CD4-positive, alpha-beta T cell treated with Interleukin-6 at 100 ng/mL for 8 hours (primary cell): ENCODE results near the gene EFNB2.

Experiments used
- DNase-seq: peaks from one replicate; pipeline ENCODE4 v3.0.0-alpha.2; 2020; ENCODE audit warnings: mixed read lengths, low spot score

EFNB2 gene

DNA sequence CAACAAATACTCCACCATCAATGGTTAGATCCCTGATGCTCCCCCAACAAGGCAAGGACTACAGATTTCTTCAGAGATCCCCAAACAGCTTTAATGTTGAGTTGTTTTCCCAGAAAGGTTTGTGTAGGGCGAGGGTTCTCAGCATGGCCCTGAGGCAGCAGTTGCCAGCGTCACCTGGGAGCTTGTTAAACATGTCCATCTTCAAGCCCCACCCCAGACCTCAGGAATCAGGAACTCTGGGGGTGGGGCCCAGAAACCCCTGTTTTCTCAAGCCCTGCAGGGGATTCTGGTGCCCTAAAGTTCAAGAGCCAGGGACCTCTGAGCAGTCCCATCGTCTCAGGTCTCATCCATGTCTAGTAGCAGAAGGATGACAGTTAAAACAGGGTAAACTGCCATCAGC is 9.6 kb downstream of the EFNB2 start:
- no peak for DNase-seq

DNA sequence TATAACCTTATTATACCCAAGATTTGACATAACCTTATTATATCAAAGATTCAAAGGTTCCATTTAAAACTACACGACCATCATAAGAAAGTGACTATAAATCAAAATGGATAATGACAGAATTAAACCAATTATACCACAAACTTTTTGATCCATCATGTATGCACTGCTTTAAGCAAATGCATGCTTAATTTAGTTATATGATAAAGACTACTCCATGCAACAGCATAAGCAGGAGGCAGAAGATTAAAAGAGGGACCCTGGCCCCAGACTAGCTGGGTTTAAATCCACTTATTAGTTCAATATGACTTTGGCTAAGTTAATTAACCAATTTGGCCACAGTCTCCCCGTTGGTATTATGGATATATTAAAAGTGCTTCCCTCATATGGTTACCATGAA is 11.4 kb downstream of the EFNB2 start:
- no peak for DNase-seq

DNA sequence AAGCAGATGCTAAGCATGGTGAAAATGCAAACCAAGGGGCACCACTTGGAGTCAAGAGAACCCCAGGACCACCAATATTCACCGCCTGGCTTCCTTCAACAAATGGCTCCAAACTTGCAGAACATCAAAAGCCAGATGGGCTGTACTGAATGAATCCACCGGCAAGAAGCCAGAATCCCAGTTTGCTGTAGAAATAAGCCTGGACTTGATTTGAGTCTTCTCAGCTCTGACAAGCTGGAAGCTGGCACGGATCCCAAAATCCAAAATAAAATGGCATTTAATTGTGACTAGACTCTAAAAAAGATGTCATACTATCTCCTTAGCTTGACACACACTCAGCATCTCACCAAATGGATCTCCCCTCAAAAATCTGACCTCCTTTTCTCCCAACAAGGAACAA is 11.9 kb downstream of the EFNB2 start:
- DNase-seq: no peak

DNA sequence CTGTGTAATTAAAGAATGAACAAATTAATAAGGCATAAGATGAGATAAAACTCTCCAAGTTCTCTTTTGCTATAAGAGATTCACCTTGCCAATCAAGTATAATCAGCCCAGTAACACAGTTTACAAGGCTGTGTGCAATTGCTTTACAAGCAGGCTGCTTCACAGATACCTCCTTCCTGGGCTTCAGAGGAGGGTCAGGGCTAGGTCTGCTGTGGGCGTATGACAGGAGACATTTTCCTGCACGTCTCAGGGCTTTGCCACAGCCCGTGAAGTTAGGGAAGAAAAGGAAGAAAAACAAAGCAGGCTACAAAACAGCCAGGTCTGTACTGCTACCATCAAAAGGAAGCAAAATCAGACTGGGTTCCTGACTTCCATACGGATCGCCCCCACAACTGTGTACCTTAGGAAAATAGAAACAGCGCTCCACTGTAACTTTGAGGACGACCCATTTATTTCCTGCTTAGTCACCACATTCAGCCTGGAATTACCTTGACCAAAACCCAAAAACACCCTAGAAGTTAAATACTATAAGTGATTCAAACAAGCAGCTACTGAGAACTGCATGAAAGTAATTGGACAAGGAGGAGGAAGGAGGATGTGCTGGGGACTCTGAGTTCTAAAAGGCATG is 12.4 kb downstream of the EFNB2 start:
- no peak for DNase-seq

GRCh38 chr13:106522112-106522705 is 13.3 kb downstream of the EFNB2 start:
- no peak for DNase-seq

DNA sequence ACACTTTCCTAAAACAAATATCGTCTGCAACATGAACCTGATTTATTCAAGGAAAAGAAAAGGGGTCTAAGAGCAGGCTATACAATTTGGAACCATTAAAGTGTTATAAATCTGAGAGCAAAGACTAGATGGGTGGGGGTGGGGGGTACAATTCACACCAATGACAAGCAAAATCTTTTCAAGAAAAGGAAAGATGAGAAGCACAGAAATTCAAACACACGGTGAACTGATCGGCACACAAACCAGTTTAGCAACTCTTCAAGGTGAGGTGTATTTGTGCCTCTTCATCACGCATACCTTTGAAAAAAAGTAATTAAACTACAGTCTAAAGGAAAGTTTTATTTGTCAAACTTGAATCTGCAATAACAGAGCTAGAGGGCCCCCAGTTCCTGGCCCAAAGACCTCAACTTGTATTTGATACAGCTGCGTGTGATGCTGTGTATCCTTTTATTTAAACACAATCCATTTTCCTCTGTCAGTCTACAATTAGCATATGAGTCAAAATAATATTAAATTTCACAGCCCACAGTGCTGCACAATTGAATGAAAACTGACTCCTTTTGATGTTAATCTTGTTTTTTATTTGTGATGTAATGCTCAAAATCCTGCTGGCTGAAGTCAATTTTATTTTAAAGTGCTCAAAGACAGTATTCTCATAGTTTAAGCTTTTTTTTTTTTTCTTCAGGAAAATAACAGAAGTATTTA is 14.2 kb downstream of the EFNB2 start:
- DNase-seq: no peak

DNA sequence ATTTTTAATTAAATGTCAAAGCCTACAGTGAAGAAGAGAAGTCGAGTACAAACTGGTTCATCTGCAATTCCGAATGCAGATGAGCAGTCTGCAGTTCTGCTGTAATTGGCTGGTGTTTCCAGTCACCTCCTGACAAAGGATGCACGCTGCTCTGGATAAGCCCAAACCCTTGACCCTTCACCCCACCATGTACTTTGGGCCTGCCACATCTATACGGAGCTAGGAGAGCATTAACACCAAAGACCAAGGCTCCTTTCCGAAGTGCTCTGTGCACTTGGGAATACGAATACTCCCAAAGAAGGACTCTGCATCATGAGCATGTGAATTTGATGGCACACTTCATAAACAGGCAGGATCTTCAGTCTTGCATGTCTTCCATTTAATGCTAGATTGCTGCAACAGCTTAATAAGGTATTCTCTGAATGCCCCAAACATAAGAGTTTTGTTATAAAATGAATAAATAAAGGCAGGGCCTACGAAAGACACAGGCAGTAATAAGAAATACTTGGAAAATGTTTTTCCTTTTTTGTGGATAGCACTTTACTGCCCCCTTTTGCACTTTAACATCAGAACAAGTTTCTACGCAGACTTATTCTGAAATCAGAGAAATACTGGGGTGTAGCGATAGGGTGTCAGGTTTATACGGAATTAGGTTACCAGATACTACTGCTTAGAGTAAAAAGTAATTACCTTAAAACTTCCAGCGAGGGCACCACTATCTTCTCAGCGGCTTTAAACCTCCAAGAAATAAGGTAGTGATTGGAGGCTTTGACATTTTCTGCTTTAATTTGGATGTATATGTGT is 15.0 kb downstream of the EFNB2 start:
- DNase-seq: no peak

DNA sequence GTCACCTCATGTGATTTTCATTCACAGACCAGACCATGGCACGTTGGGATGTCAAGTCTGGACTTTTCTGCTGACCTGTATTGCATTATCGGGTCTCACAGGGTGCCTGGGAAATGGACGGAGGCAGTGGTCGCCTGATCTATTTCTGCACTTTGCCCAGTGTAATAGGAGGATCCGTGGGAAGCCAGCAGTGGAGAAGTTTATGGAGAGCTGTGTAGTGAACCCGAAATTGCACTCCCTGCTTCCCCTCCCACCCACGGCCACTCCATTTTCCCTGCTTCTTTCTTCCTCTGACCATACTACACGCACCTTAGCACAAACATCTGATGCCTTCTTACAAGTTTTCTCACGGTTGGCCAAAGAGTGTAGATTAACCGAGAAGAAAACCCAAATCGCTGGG is 16.9 kb downstream of the EFNB2 start:
- no peak for DNase-seq

- no peak for DNase-seq
These were observed 18.2 kb downstream of the EFNB2 start for GRCh38 chr13:106517109-106517847.

DNA sequence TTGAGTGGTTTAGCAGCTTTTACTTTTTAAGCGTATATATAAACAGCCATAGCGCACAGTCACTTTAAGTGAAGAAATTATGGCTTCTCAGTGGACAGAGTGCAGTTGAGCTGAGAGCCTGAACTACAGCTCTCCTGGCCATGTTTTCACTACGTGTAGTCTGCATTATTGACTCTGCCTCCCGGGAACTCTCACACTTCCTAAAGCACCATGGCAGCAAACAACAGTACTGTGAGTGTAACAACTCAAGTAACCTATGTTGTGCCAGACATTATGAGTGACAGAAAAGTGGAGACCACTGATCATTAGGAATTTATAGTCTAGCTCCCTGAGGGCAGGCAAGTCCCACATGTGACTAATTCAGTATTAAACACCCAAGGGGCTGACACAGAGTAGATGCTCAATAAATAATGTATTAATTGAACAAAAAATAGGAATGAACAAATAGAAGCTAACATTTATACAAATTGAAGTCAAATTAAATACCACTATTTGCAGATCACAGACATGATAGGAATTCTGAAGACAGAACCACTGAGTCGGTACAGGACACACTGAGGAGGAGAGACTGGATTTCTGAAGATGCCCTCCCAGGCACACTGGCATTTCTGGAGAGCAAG is 19.7 kb downstream of the EFNB2 start:
- DNase-seq: no peak

DNA sequence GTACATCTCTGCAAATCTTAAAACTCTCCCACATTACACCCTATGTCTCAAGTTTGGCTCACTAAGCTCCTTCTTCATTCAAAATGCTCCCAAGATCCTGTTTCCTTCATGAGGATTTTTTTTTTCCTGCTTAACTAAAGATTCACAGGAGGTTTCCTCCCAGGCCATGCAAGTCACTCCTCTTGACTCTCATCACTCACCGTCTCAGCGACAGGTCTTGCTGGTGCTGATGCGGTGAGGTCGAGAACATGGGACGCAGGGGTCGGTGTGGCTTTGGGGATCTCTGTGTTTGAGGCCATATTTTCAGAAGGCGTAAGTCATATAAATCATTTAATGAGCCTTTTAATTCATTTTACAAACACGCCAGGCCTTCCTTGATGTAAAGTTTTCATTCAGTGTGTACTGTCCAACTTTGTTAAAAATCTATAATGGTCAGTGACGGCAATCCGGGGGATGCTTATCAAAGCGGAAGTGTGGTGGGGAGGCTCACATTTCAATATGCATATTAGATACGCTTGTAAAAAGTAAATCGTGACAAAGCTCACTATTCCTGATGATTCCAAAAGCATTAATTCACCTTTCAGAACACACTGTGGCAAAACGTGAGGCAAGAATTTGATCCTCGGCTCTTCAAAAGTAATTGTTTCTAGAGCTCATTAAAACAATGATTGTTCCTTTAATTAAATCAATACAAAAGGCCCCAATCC is 20.4 kb downstream of the EFNB2 start:
- no peak for DNase-seq

DNA sequence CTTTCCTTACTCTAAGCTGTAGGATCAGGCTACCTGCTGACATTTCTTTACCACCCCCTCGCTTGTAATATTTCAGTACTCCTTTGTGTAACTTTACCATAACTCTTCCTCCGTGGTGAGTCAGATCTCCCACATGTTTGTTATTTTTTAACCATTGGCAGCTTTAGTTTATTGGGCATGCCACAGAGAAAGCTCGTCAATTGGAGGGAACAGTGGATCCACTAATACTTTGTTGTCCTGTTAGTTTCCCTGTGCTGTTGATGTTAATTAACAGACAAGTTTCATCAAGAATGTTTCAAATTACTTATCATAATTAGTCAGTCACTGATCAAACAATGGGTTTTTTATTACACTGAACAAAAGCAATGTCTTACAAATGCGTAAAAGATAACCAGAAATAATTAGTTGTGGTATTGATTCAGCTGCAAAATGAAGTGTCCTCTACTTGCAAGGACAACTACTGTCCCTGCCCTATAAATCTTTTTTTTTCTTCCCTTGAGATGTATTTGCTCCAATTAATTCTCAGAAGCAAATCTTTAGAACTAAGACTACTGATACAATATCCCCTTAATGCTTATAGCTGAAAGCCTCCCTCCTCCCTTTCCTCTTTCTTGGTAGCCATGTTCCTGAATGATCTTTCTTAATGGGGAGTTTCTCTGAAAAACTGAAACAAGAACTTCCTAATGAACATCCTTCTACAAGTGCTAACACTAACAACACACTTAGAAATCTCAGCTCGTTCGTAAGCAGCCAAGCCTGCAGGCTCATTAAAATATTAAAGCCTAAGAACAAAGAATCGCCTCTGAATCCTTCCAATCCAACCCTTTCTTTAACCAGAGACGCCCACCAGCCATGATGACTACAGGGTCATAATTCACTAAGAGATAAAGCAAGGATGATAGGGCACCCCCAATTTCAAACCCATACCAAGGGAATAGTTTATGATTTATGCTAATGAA is 22.2 kb downstream of the EFNB2 start:
- no peak for DNase-seq

GRCh38 chr13:106507560-106508274 is 27.7 kb downstream of the EFNB2 start:
- DNase-seq: no peak

GRCh38 chr13:106506286-106506685 is 29.2 kb downstream of the EFNB2 start:
- no peak for DNase-seq

DNA sequence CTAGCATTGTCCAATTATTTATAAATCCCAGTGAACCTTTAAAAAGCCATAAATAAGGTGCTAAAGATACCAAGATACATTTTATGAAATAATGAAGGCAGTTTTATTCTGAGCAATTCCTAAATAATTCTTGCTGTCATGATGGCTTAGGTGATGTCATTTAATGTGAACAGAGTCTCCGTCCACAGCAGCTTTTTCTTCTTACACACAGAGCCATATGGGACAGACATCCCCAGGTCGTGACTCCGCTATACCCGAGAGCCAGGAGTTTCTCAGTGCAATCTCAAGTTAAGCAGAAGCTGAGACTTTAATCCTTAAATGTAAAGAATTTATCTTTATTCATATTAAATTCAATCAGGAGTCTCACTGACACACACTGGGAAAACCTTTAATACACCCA is 29.7 kb downstream of the EFNB2 start:
- no peak for DNase-seq

GRCh38 chr13:106505295-106505694 is 30.2 kb downstream of the EFNB2 start:
- DNase-seq: no peak

DNA sequence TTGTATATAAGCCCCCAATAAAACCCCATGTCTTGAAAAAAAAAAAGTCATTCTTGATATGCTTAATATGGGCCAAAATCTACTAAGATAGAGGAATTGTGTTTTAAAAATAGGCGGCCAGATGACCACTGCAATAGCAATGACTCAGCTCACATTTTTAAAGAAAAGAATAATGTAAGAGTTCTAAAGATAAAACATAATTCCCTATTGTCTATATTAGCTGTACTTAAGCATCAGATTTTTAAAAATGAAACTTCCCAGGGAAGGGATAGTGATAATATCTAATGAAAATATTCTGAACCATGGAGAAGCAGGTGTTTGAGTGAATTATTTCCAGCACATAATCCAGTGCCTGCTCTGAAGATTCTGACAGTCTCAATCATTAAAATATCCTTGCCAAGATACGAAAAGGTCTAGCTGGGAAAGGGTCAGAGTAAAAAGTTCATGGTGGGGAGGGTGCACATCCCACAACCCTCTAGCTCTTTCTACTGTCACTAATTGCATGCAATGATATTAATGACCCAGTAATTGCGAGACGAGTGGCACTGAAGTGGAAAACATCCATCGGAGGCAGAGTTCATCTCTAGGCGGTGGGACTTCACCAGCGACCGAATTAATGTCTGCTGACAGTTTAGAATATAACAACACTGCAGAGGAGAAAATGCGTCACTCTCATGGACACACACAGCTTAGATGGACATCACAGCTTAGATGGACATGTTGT is 31.6 kb downstream of the EFNB2 start:
- DNase-seq: no peak

- no peak for DNase-seq
These were observed 32.2 kb downstream of the EFNB2 start for GRCh38 chr13:106503272-106503671.
